GM12878 (cell line): ENCODE measurements around the gene GPR152. TPM values are rescaled to one million over a fixed set of nuclear protein-coding genes. Genes with fewer than 3 reads are reported as not detected.

ENCODE experiments used
- ATAC-seq: fragments of 200-7000 bp; cut with Tn5 transposase; 3 replicates; pipeline ENCODE4 v1.9.1; 2020; ENCODE audit warnings: mild to moderate bottlenecking, moderate library complexity
- BruUV-seq: library from RNA; stranded (reverse); fragments of 400-500 nt; replicated peaks from 2 replicates; lab custom pipeline; 2021; lab: Mats Ljungman, UMichigan
- CTCF ChIA-PET: fragments of 300-600 bp; sonication (Branson Sonifier 250); formaldehyde crosslinking; extraction: SDS; loops from one replicate; lab custom pipeline; 2021; ENCODE audit warnings: inconsistent platforms; lab: Yijun Ruan, JAX
- POLR2A ChIA-PET: fragments of 350-600 bp; formaldehyde crosslinking; extraction: SDS; loops from one replicate; lab custom pipeline; 2021; ENCODE audit warnings: inconsistent platforms; lab: Charles Lee
- RAD21 ChIA-PET: fragments of 300-600 bp; sonication (Branson Sonifier 250); formaldehyde crosslinking; loops from one replicate; lab custom pipeline; 2023; ENCODE audit warnings: antibody characterized with exemption; ENCODE audit not compliant: unreplicated experiment; lab: Charles Lee
- SMC1A ChIA-PET: fragments of 300-600 bp; sonication (Branson Sonifier 250); formaldehyde crosslinking; loops from one replicate; lab custom pipeline; 2023; ENCODE audit not compliant: unreplicated experiment, uncharacterized antibody; lab: Charles Lee
- DNase-seq: peaks from one replicate; pipeline ENCODE4 v3.0.0-alpha.2; 2011; ENCODE audit warnings: low read depth, low spot score
- FAIRE-seq: peaks from 3 replicates; lab custom pipeline; 2011; peaks lifted over from hg19 to GRCh38; lab: Jason Lieb, UNC
- H2AFZ ChIP-seq: 2 replicates; pipeline ENCODE4 v1.6.0; 2011; ENCODE audit warnings: low read depth, low read length, control low read depth; ENCODE audit not compliant: control insufficient read depth
- H3K27ac ChIP-seq: 2 replicates; pipeline ENCODE4 v1.5.1; 2011; ENCODE audit warnings: control low read depth; ENCODE audit not compliant: control insufficient read depth, insufficient read depth
- H3K27me3 ChIP-seq, 2 experiments: replicated peaks in 1 of 2; 2 replicates each; pipeline versions ENCODE4 v1.6.0 to v1.6.1; 2011; ENCODE audit warnings: low read length in 1 of 2; ENCODE audit not compliant: control insufficient read depth in 2 of 2, insufficient read depth in 2 of 2
- H3K36me3 ChIP-seq, 2 experiments: 2 replicates each; pipeline ENCODE4 v1.5.1; 2011; ENCODE audit warnings: low read length in 1 of 2; ENCODE audit not compliant: control insufficient read depth in 2 of 2, insufficient read depth in 2 of 2
- H3K4me1 ChIP-seq: 2 replicates; pipeline ENCODE4 v1.6.1; 2011; ENCODE audit warnings: mild to moderate bottlenecking, low read length, moderate library complexity, mixed read lengths; ENCODE audit not compliant: control insufficient read depth, insufficient read depth
- H3K4me2 ChIP-seq: 2 replicates; pipeline ENCODE4 v1.6.0; 2011; ENCODE audit warnings: control low read depth; ENCODE audit not compliant: control insufficient read depth, insufficient read depth
- H3K4me3 ChIP-seq: fragments of 200-600 bp; sonication (generic); 2 replicates; pipeline ENCODE4 v1.5.1; 2016
- H3K79me2 ChIP-seq: 2 replicates; pipeline ENCODE4 v1.6.0; 2011; ENCODE audit warnings: low read length; ENCODE audit not compliant: control insufficient read depth, insufficient read depth
- H3K9ac ChIP-seq: 2 replicates; pipeline ENCODE4 v1.8.0; 2011; ENCODE audit warnings: low read length, control low read depth, mixed read lengths; ENCODE audit not compliant: control insufficient read depth, insufficient read depth
- H3K9me3 ChIP-seq: replicated peaks from 3 replicates; pipeline ENCODE4 v1.5.1; 2011; ENCODE audit warnings: mild to moderate bottlenecking, low read length; ENCODE audit not compliant: control insufficient read depth, insufficient read depth
- H4K20me1 ChIP-seq: 2 replicates; pipeline ENCODE4 v1.6.0; 2011; ENCODE audit not compliant: control insufficient read depth, insufficient read depth
- MTA3 ChIP-seq: IDR thresholded peaks from 2 replicates; pipeline ENCODE4 v1.6.1; 2012; ENCODE audit warnings: low read length, inconsistent platforms, borderline replicate concordance
- WGBS: methylation state at CpG from one replicate; pipeline ENCODE4 v1.1.6; 2016; ENCODE audit warnings: low lambda C conversion rate; ENCODE audit not compliant: insufficient replicate concordance, insufficient coverage; ENCODE audit errors: missing lambda C conversion rate; 5-methylcytosine and 5-hydroxymethylcytosine counted together
- in situ Hi-C: fragments of 300-500 bp; cut with MboI; formaldehyde crosslinking; loops from 9 replicates; pipeline ENCODE4 v1.14.3; 2018; ENCODE audit warnings: mixed read lengths
- intact Hi-C: fragments of 100-400 bp; cut with micrococcal nuclease; formaldehyde crosslinking; loops from one replicate; pipeline ENCODE4 v1.14.2; 2022; ENCODE audit not compliant: unreplicated experiment
- polyA plus RNA-seq, 11 experiments: library from polyadenylated mRNA; depleted of rRNA in 4 of 11; unstranded in 6 of 11; stranded (reverse) in 5 of 11; fragments of >200 nt; fragmentation: Nextera tagmentation in 4 of 11; fragmentation: Illumina TruSeq in 1 of 11; extraction: Ambion mirVana in 4 of 11; extraction: Trizol in 1 of 11; gene quantifications; 1 replicate in 1 of 11; 2 replicates in 10 of 11; pipeline versions ENCODE4 v1.2.1 to v1.2.3, GENCODE V29; 2011 to 2016; ENCODE audit warnings: inconsistent platforms in 2 of 11, missing spikeins in 2 of 11, low read depth in 1 of 11
- total RNA-seq, 4 experiments: library from RNA; depleted of rRNA in 3 of 4; stranded (reverse); fragments of >200 nt in 3 of 4; fragmentation: Illumina TruSeq in 1 of 4; extraction: Trizol in 1 of 4; gene quantifications; 2 replicates each; pipeline versions ENCODE4 v1.2.1 to v1.2.3, GENCODE V29; 2013 to 2021
- TF ChIP-seq, protein P1 (sequence below): fragments of 450-650 bp; IDR thresholded peaks from 2 replicates; pipeline ENCODE4 v1.6.1; 2016; ENCODE audit warnings: mild to moderate bottlenecking

GPR152 gene
- total and polyA plus RNA-seq, 10 of the 15 experiments (the other 5 are each of a cell fraction or from before 2014, with no cell fraction given) = not detected

DNA sequence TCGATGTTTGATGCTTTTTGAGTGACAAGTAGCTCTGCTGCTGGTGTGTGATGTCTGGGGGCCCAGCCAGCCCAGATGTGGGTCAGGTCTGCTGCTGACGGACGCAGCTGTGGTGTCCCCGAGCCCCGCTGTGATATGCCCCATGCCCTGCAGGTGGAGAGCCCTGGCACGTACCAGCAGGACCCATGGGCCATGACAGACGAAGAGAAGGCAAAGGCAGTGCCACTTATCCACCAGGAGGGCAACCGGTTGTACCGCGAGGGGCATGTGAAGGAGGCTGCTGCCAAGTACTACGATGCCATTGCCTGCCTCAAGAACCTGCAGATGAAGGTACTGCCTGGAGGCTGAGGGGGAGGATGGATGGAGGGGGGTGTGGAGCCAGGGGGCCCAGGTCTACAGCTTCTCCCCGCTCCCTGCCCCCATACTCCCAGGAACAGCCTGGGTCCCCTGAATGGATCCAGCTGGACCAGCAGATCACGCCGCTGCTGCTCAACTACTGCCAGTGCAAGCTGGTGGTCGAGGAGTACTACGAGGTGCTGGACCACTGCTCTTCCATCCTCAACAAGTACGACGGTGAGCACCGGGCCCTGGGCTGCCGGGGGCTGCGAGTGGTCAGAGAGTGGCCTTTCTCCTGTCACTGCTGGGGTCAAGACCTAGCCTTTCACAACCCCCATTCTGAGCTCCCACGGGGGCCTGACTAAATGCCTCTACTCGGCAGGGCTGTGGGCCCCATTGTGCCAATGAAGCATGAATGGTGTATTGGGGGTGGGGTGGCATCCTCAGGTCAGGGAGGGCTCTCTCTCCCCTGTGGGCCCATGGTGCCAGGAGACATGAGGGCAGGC is 37.6 kb upstream of the GPR152 start:
- Histone ChIP-seq H3K79me2 (peaks cover 15% of the 10 kb centered on the region), H3K36me3 (peaks cover 4 to 25% of the 10 kb centered on the region in 2 experiments; a peak in 3 of 4 replicates), H3K27me3 (no peaks in the 10 kb centered on the region), H3K9me3 (no peaks in the 10 kb centered on the region), H3K4me3 (no peak overlapping the region), H3K4me2 (no peak overlapping the region), H4K20me1 (no peaks in the 10 kb centered on the region; the same call in 1 of the 2 replicates), H2AFZ (no peak overlapping the region), H3K27ac (no peak overlapping the region), H3K9ac (no peak overlapping the region), H3K4me1 (peaks cover 27% of the 10 kb centered on the region)
- BruUV-seq = TSS peak; percentile 79
- WGBS = 83% methylated on average over 23 of the region's 23 CpGs
- no peak for ATAC-seq
- no peak for DNase-seq
- no peak for FAIRE-seq
- SMC1A ChIA-PET = no interaction called here
- RAD21 ChIA-PET = interaction anchor here (1.0 kb wide), 1 partner anchor 88 kb away, joined by 3 read pairs; the partner anchor contains the start of gene PPP1CA
- intact Hi-C loops (loop anchor here (10.0 kb wide), 1 partner anchor 225 kb away; the partner anchor contains the start of gene GRK2), in situ Hi-C loops (no loop called here)
- TF ChIP-seq MTA3 = no peak
- TF ChIP-seq, protein P1, sequence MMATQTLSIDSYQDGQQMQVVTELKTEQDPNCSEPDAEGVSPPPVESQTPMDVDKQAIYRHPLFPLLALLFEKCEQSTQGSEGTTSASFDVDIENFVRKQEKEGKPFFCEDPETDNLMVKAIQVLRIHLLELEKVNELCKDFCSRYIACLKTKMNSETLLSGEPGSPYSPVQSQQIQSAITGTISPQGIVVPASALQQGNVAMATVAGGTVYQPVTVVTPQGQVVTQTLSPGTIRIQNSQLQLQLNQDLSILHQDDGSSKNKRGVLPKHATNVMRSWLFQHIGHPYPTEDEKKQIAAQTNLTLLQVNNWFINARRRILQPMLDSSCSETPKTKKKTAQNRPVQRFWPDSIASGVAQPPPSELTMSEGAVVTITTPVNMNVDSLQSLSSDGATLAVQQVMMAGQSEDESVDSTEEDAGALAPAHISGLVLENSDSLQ = peak; percentile 16; the same call in 1 of the 2 replicates
- CTCF ChIA-PET = interaction anchor here (1.3 kb wide), 1 partner anchor 145 kb away, joined by 3 read pairs; no protein-coding TSS in a partner anchor
- POLR2A ChIA-PET = interaction anchor here (0.7 to 1.2 kb wide), 3 partner anchors 12 to 89 kb away, joined by 3 read pairs; partner anchors contain the start of gene PPP1CA
